Calu3 (cell line): ENCODE data around the gene NKX1-1. TPM values are rescaled to one million over a fixed set of nuclear protein-coding genes. Genes with fewer than 3 reads are reported as not detected.

Experiments
- BruUV-seq: library from RNA; stranded (reverse); fragments of 400-500 nt; replicated peaks from 2 replicates; lab custom pipeline; 2021; lab: Mats Ljungman, UMichigan
- CTCF ChIA-PET: fragments of 300-600 bp; sonication (Branson Sonifier 250); formaldehyde crosslinking; loops from one replicate; lab custom pipeline; 2022; ENCODE audit warnings: antibody characterized with exemption; lab: Charles Lee
- DNase-seq: peaks from one replicate; pipeline ENCODE4 v3.0.0; 2022
- H3K27ac Mint-ChIP-seq: one replicate; pipeline ENCODE4 v1.8.0; 2022; ENCODE audit warnings: mixed read lengths; ENCODE audit not compliant: unreplicated experiment
- H3K27me3 Mint-ChIP-seq: one replicate; pipeline ENCODE4 v1.8.0; 2022; ENCODE audit warnings: mixed read lengths; ENCODE audit not compliant: unreplicated experiment
- H3K36me3 Mint-ChIP-seq: one replicate; pipeline ENCODE4 v1.8.0; 2022; ENCODE audit warnings: mild to moderate bottlenecking, moderate library complexity, mixed read lengths; ENCODE audit not compliant: insufficient read depth, unreplicated experiment
- H3K4me1 Mint-ChIP-seq: one replicate; pipeline ENCODE4 v1.8.0; 2022; ENCODE audit warnings: mild to moderate bottlenecking, low read depth, mixed read lengths; ENCODE audit not compliant: unreplicated experiment
- H3K4me3 Mint-ChIP-seq: one replicate; pipeline ENCODE4 v1.8.0; 2022; ENCODE audit warnings: mild to moderate bottlenecking, low read depth, moderate library complexity, mixed read lengths; ENCODE audit not compliant: unreplicated experiment
- H3K9me3 Mint-ChIP-seq: one replicate; pipeline ENCODE4 v1.8.0; 2022; ENCODE audit warnings: low read depth, mixed read lengths; ENCODE audit not compliant: unreplicated experiment
- CTCF ChIP-seq: fragments of 200-600 bp; IDR thresholded peaks from one replicate; pipeline ENCODE4 v1.8.0; 2022; ENCODE audit warnings: antibody characterized with exemption; ENCODE audit not compliant: unreplicated experiment
- intact Hi-C: fragments of 100-400 bp; cut with micrococcal nuclease; formaldehyde crosslinking; loops from one replicate; pipeline ENCODE4 v1.10.0; 2022; ENCODE audit not compliant: unreplicated experiment
- total RNA-seq: library from RNA; stranded (reverse); gene quantifications from 2 replicates; pipeline ENCODE4 v1.2.3, GENCODE V29; 2022

NKX1-1 gene
- total RNA-seq, 1 experiment from 2014 or later, result not detected

- intact Hi-C loops, result no loop called here
- no peak for DNase-seq
- H3K9me3 Mint-ChIP-seq, result no peaks in the 10 kb centered on the region
- H3K4me3 Mint-ChIP-seq, result no peak overlapping the region
- peaks cover 55% of the 10 kb centered on the region for H3K27me3 Mint-ChIP-seq
- H3K27ac Mint-ChIP-seq, result no peak overlapping the region
- no peaks in the 10 kb centered on the region for H3K36me3 Mint-ChIP-seq
- no peak for TF ChIP-seq CTCF
- BruUV-seq, result no TSS peak
- no peaks in the 10 kb centered on the region for H3K4me1 Mint-ChIP-seq
- CTCF ChIA-PET, result no interaction called here
These were observed 5.5 kb upstream of the NKX1-1 start for GRCh38 chr4:1411436-1412375.

GRCh38 chr4:1410491-1411325, 4.5 kb upstream of the NKX1-1 start:
- no peaks in the 10 kb centered on the region for H3K9me3 Mint-ChIP-seq
- no peak for TF ChIP-seq CTCF
- H3K4me3 Mint-ChIP-seq, result no peak overlapping the region
- no TSS peak for BruUV-seq
- H3K27ac Mint-ChIP-seq, result no peak overlapping the region
- H3K4me1 Mint-ChIP-seq, result no peaks in the 10 kb centered on the region
- CTCF ChIA-PET, result no interaction called here
- intact Hi-C loops, result no loop called here
- H3K27me3 Mint-ChIP-seq, result peaks cover 45% of the 10 kb centered on the region
- no peaks in the 10 kb centered on the region for H3K36me3 Mint-ChIP-seq
- DNase-seq, result peak; percentile 22

- no peaks in the 10 kb centered on the region for H3K4me1 Mint-ChIP-seq
- peaks cover 37% of the 10 kb centered on the region for H3K27me3 Mint-ChIP-seq
- H3K4me3 Mint-ChIP-seq, result no peak overlapping the region
- BruUV-seq, result no TSS peak
- TF ChIP-seq CTCF, result no peak
- CTCF ChIA-PET, result no interaction called here
- no peak overlapping the region for H3K27ac Mint-ChIP-seq
- no peak for DNase-seq
- peaks cover 2% of the 10 kb centered on the region for H3K9me3 Mint-ChIP-seq
- H3K36me3 Mint-ChIP-seq, result no peaks in the 10 kb centered on the region
- intact Hi-C loops, result no loop called here
These were observed 3.5 kb upstream of the NKX1-1 start for GRCh38 chr4:1409491-1410425.

- H3K4me3 Mint-ChIP-seq, result no peak overlapping the region
- no peak overlapping the region for H3K27ac Mint-ChIP-seq
- intact Hi-C loops, result no loop called here
- peaks cover 2% of the 10 kb centered on the region for H3K9me3 Mint-ChIP-seq
- H3K27me3 Mint-ChIP-seq, result peaks cover 37% of the 10 kb centered on the region
- CTCF ChIA-PET, result no interaction called here
- H3K36me3 Mint-ChIP-seq, result no peaks in the 10 kb centered on the region
- no peak for TF ChIP-seq CTCF
- BruUV-seq, result no TSS peak
- DNase-seq, result no peak
- no peaks in the 10 kb centered on the region for H3K4me1 Mint-ChIP-seq
These were observed 2.8 kb upstream of the NKX1-1 start for GRCh38 chr4:1409079-1409478.
